ENCODE results near the gene KDM4C. TPM values are rescaled to one million over a fixed set of nuclear protein-coding genes. Genes with fewer than 3 reads are reported as not detected.
A peak's percentile ranks its signal among the peaks of the same experiment; 100 is the strongest.

KDM4C gene
- total and polyA plus RNA-seq, 2 of the 13 experiments (the other 11 are each of a cell fraction or from before 2014, with no cell fraction given) = 19.4 to 23.6 TPM

DNA sequence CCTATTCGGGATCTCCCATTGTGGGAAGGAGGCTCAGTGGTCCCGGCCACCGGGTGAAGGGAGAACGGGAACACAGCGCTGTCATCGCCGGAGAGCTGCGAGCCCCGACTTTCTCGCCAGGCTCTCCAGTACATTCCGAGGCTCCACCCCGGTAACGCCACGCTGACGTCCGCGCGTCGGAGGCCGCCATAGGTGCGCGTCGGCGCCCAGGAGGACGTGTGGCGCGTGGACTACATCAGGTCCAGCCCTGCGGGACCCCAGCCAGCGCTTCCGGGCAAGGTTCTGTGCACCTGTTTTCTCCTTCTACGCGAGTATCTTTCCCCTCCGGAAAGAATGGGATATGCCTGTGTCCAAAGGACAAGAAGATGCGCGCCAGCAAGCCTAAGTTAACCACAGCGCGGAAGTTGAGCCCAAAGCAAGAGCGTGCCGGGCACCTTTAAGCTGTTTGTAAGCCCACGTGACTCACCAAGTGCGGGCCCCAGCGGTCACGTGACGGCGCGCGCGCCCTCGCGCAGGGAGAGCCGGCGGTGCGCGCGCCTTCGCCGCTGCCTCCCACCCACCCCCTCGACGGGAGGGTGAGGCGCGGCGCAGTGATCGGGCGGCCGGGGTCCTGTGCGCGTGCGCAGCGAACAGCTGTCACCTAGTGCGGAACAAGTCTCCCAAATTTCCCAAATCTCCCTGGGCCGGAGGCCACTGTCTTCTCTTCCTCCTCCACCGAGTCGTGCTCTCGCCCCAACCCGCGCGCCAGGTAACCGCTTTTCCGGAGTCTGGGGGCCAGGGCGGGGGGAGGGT, at the start of gene KDM4C (continued):
- TF ChIP-seq ZC3H13 (CRISPR knock-in tag; IDR thresholded peaks at IDR 0.05) = no peak; the same call in none of the 2 replicates
- TF ChIP-seq ZNF883 (CRISPR knock-in tag; IDR thresholded peaks at IDR 0.05; ENCODE audit: not compliant biosample characterization) = peak; percentile 84
- TF ChIP-seq SNAPC2 (CRISPR knock-in tag; IDR thresholded peaks at IDR 0.05) = 0 out of 2 replicates have a peak, but pooled peaks have one; percentile 38
- TF ChIP-seq ZMYM4 (CRISPR knock-in tag; IDR thresholded peaks at IDR 0.05) = peak; percentile 96
- peak; percentile 92 for TF ChIP-seq SALL1 (CRISPR knock-in tag; IDR thresholded peaks at IDR 0.05)
- peak; percentile 94; the same call in 1 of the 2 replicates for TF ChIP-seq DMAP1 (CRISPR knock-in tag; IDR thresholded peaks at IDR 0.05)
- peak; percentile 80 for TF ChIP-seq HDAC1 (CRISPR knock-in tag; IDR thresholded peaks at IDR 0.05)
- no peak for TF ChIP-seq EHMT2 (IDR thresholded peaks at IDR 0.05; ENCODE audit: borderline replicate concordance, low read depth, low read length)
- no peak for TF ChIP-seq KLF9 (CRISPR knock-in tag; IDR thresholded peaks at IDR 0.05; ENCODE audit: low read depth)
- no peak; the same call in 1 of the 2 replicates for TF ChIP-seq NCOR1 (IDR thresholded peaks at IDR 0.05; ENCODE audit: borderline replicate concordance, low read length)
- TF ChIP-seq ZNF614 (CRISPR knock-in tag; IDR thresholded peaks at IDR 0.05; ENCODE audit: borderline replicate concordance) = no peak; the same call in 1 of the 2 replicates
- peak; percentile 95 for TF ChIP-seq ZNF101 (CRISPR knock-in tag; IDR thresholded peaks at IDR 0.05; ENCODE audit: borderline replicate concordance, low read depth)
- TF ChIP-seq TBX2 (CRISPR knock-in tag; IDR thresholded peaks at IDR 0.05; ENCODE audit: borderline replicate concordance) = peak; percentile 75
- TF ChIP-seq, protein P1, sequence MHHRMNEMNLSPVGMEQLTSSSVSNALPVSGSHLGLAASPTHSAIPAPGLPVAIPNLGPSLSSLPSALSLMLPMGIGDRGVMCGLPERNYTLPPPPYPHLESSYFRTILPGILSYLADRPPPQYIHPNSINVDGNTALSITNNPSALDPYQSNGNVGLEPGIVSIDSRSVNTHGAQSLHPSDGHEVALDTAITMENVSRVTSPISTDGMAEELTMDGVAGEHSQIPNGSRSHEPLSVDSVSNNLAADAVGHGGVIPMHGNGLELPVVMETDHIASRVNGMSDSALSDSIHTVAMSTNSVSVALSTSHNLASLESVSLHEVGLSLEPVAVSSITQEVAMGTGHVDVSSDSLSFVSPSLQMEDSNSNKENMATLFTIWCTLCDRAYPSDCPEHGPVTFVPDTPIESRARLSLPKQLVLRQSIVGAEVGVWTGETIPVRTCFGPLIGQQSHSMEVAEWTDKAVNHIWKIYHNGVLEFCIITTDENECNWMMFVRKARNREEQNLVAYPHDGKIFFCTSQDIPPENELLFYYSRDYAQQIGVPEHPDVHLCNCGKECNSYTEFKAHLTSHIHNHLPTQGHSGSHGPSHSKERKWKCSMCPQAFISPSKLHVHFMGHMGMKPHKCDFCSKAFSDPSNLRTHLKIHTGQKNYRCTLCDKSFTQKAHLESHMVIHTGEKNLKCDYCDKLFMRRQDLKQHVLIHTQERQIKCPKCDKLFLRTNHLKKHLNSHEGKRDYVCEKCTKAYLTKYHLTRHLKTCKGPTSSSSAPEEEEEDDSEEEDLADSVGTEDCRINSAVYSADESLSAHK (CRISPR knock-in tag; IDR thresholded peaks at IDR 0.05; ENCODE audit: borderline replicate concordance) = no peak
- TF ChIP-seq, protein P2, sequence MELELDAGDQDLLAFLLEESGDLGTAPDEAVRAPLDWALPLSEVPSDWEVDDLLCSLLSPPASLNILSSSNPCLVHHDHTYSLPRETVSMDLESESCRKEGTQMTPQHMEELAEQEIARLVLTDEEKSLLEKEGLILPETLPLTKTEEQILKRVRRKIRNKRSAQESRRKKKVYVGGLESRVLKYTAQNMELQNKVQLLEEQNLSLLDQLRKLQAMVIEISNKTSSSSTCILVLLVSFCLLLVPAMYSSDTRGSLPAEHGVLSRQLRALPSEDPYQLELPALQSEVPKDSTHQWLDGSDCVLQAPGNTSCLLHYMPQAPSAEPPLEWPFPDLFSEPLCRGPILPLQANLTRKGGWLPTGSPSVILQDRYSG (CRISPR knock-in tag; IDR thresholded peaks at IDR 0.05) = peak; percentile 79; the same call in 1 of the 2 replicates
- no peak for TF ChIP-seq AHR (CRISPR knock-in tag; IDR thresholded peaks at IDR 0.05)
- TF ChIP-seq, protein P3, sequence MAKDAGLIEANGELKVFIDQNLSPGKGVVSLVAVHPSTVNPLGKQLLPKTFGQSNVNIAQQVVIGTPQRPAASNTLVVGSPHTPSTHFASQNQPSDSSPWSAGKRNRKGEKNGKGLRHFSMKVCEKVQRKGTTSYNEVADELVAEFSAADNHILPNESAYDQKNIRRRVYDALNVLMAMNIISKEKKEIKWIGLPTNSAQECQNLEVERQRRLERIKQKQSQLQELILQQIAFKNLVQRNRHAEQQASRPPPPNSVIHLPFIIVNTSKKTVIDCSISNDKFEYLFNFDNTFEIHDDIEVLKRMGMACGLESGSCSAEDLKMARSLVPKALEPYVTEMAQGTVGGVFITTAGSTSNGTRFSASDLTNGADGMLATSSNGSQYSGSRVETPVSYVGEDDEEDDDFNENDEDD (CRISPR knock-in tag; IDR thresholded peaks at IDR 0.05; ENCODE audit: borderline replicate concordance) = peak; percentile 45; the same call in 1 of the 2 replicates
- TF ChIP-seq ZNF430 (CRISPR knock-in tag; IDR thresholded peaks at IDR 0.05) = peak; percentile 79
- TF ChIP-seq SP4 (CRISPR knock-in tag; IDR thresholded peaks at IDR 0.05) = peak; percentile 78
- TF ChIP-seq ZNF777 (CRISPR knock-in tag; IDR thresholded peaks at IDR 0.05) = peak; percentile 95
- TF ChIP-seq TBP (CRISPR knock-in tag; IDR thresholded peaks at IDR 0.05) = no peak
- TF ChIP-seq, protein P4, sequence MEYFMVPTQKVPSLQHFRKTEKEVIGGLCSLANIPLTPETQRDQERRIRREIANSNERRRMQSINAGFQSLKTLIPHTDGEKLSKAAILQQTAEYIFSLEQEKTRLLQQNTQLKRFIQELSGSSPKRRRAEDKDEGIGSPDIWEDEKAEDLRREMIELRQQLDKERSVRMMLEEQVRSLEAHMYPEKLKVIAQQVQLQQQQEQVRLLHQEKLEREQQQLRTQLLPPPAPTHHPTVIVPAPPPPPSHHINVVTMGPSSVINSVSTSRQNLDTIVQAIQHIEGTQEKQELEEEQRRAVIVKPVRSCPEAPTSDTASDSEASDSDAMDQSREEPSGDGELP (IDR thresholded peaks at IDR 0.05; ENCODE audit: borderline replicate concordance, low read depth) = peak; percentile 96
- peak; percentile 64; the same call in 1 of the 2 replicates for TF ChIP-seq PITX1 (CRISPR knock-in tag; IDR thresholded peaks at IDR 0.05)
- peak; percentile 82 for TF ChIP-seq SPEN (CRISPR knock-in tag; IDR thresholded peaks at IDR 0.05; ENCODE audit: low read depth)
- no peak for TF ChIP-seq SYNCRIP (IDR thresholded peaks at IDR 0.05; ENCODE audit: insufficient read depth, low read depth, low read length)
